Measurements from ENCODE around the gene PLEKHA1.

Gene PLEKHA1

GRCh38 chr10:122462533-122463465, 88.3 kb downstream of the PLEKHA1 start:
- DNase-seq = no peak

GRCh38 chr10:122463466-122464249, 89.2 kb downstream of the PLEKHA1 start:
- DNase-seq = no peak

GRCh38 chr10:122464250-122464510, 89.7 kb downstream of the PLEKHA1 start:
- DNase-seq = no peak

GRCh38 chr10:122464586-122464985, 90.1 kb downstream of the PLEKHA1 start:
- no peak for DNase-seq

- no peak for DNase-seq
These were observed 91.0 kb downstream of the PLEKHA1 start for GRCh38 chr10:122465401-122466040.

GRCh38 chr10:122466951-122467381, 92.5 kb downstream of the PLEKHA1 start:
- no peak for DNase-seq

GRCh38 chr10:122467701-122468100, 93.2 kb downstream of the PLEKHA1 start:
- DNase-seq = no peak

- no peak for DNase-seq
These were observed 93.9 kb downstream of the PLEKHA1 start for GRCh38 chr10:122468307-122468925.

GRCh38 chr10:122468926-122469781, 94.6 kb downstream of the PLEKHA1 start:
- no peak for DNase-seq

- no peak for DNase-seq
These were observed 95.3 kb downstream of the PLEKHA1 start for GRCh38 chr10:122469848-122470247.

- DNase-seq = no peak
These were observed 97.1 kb downstream of the PLEKHA1 start for GRCh38 chr10:122471531-122472177.

GRCh38 chr10:122473116-122473515, 98.6 kb downstream of the PLEKHA1 start:
- no peak for DNase-seq

GRCh38 chr10:122474131-122474818, 99.8 kb downstream of the PLEKHA1 start:
- DNase-seq = no peak

GRCh38 chr10:122475100-122475499, 100.6 kb downstream of the PLEKHA1 start:
- no peak for DNase-seq

- no peak for DNase-seq
These were observed 101.3 kb downstream of the PLEKHA1 start for GRCh38 chr10:122475591-122476332.

GRCh38 chr10:122476333-122476695, 101.8 kb downstream of the PLEKHA1 start:
- DNase-seq = no peak

GRCh38 chr10:122477436-122477835, 102.9 kb downstream of the PLEKHA1 start:
- DNase-seq = no peak

GRCh38 chr10:122478971-122479370, 104.5 kb downstream of the PLEKHA1 start:
- no peak for DNase-seq

GRCh38 chr10:122480146-122480833, 105.8 kb downstream of the PLEKHA1 start:
- DNase-seq = no peak

All from activated CD4-positive, alpha-beta T cell treated with anti-CD3 and anti-CD28 coated beads, Interleukin-10, Interleukin-2, amounts not matched to agents 100 ng/mL and 50 ng/mL, durations not matched to agents 16 hours and 8 hours (primary cell).